A172 (cell line): Measurements from ENCODE around the gene IQCM. TPM values are rescaled to one million over a fixed set of nuclear protein-coding genes. Genes with fewer than 3 reads are reported as not detected.
A peak's percentile ranks its signal among the peaks of the same experiment; 100 is the strongest.
"Not testable (repeated sequence)": the region's sequence is repeated elsewhere in the genome, so short reads cannot be mapped to it uniquely, and the experiment has no call there.

Experiments used
- DNase-seq: peaks from one replicate; pipeline ENCODE4 v3.0.0-alpha.2; 2015; ENCODE audit warnings: low spot score
- total RNA-seq: library from RNA; depleted of rRNA; stranded (reverse); fragments of >200 nt; shearing (Covaris generic); gene quantifications from 2 replicates; pipeline ENCODE4 v1.2.3, GENCODE V29; 2014

The IQCM gene
- total RNA-seq, 1 experiment from 2014 or later, result 0.21 TPM

DNA sequence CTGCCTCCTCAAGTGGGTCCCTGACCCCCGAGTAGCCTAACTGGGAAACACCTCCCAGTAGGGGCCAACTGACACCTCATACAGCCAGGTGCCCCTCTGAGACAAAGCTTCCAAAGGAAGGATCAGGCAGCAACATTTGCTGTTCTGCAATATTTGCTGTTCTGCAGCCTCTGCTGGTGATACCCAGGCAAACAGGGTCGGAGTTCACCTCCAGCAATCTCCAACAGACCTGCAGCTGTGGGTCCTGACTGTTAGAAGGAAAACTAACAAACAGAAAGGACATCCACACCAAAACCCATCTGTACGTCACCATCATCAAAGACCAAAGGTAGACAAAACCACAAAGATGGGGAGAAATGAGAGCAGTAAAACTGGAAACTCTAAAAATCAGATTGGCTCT, 347.0 kb downstream of the IQCM start:
- not testable (repeated sequence) for DNase-seq

DNA sequence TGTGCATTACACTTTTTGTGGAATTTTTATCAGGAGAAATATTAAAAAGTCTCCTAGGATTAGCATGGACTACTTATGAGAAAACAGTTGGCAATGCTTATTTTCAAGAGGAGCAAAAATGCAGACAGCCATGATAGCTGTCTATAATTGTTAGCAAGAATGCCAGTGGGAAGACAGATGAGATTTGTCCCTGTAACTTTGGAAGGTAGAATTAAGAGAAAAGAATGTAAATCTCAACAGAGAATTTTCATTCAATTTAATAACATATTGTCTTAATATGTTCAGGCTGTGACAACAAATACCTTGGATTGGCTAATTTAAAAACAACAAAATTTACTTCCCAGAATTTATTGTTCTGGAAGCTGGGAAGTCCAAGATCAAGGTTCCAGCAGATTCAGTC, 349.2 kb downstream of the IQCM start:
- DNase-seq, result no peak

DNA sequence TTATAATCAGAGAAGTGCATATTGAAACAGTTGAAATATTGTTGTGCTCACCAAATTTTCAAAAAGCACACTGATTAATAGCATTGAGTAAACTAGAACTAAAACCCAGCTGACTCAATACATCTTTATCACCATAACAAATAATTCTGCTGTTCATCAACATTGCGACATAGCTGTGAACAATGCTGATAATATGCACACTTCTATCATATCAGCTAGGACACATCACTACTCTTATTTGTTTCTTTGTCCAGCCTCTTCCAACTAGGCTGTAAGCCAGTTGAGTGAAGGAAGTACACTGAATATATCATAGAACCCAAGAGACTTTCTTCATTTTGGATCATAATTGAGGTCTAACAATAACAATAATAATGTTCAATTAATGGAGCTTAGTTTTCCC, 349.7 kb downstream of the IQCM start:
- DNase-seq, result peak; percentile 9

DNA sequence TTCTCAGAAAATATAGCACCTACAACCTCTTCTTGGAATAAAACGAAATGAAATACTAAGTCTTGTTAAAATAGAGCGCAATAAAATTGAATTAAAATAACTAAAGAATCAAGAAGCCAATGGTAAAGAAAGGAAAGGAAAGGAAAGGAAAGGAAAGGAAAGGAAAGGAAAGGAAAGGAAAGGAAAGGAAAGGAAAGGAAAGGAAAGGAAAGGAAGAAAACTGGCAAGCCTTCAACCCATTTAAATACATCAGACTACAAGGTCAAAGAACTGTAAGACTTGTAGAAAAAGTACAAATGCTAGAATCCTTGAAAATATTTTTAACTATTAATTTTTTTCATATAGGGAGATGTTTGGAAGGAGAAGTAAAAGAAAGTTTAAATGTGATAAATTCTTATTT, 372.1 kb downstream of the IQCM start:
- DNase-seq, result no peak

DNA sequence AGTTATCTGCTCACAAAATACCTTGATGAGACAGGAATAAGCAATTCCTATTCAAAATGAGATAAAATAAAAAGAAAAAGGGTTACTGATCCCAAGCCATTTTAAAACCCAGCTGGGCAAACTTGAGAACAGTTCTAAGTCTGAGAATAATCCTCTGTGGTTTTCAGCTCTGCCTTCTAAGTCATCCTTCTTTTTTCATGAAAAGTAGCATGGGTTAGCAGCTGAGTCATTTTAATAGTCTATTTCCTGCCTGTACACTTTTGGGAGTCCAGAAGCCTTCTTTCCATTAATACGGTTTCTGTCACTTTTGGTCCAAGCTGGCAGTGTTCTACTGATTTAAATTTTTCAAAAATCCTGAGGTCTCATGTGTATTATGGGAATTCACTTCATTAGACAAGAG, 374.3 kb downstream of the IQCM start:
- peak; percentile 74 for DNase-seq

DNA sequence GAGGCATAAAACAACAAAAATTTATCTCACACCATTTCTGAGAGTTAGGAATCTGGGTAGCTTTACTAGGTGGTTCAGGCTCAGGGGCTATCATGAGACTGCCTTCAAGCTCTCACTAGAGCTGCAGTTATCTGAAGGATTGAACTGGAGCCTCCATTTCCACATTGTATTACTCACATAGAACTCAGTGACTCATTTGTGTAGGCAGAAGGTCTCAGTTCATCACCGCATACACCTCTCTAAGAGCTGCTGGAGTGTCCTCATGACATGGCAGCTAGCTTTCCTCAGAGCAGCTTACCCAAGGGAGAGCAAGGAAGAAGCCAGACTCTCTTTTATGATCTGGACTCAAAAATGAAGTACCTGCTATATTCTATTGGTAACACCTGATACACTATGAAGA, 389.2 kb downstream of the IQCM start:
- no peak for DNase-seq

DNA sequence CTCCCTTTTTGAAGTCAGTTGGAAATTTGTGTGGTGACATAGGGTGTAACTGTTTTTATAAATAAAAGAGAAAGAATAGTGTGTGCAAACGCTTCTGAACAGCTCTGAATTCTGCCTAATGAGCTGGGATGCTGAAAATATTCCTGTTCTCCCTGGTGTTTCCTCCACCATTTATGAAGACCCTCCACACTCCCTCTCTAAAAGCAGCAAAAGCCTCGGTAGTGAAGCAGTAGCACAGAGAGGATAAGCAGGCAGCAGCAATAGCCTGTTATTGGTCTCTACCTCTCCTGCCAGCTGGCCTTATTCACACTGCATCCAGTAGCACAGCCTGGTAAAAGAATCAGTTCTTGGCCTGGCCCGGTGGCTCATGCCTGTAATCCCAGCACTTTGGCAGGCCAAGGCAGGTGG, 406.1 kb downstream of the IQCM start:
- peak; percentile 53 for DNase-seq

DNA sequence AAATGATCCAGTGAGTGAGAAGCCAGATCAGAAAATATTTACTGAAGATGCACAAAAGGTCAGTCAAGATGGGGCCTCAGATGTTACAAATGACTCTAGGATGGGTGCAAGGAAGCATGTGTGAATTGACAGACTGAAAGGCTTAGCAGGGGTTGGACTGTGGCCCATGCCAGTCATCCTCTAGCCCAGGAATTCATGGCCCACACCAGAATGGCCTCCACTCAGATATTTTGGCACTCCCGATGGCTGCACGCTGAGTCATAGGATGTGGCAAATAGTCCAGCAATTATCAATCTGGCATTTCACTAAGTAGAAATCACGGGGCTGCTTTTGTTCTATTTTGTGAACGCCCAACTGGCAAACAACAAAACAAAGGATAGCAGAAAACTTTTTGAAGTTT, 406.5 kb downstream of the IQCM start:
- peak; percentile 96 for DNase-seq

DNA sequence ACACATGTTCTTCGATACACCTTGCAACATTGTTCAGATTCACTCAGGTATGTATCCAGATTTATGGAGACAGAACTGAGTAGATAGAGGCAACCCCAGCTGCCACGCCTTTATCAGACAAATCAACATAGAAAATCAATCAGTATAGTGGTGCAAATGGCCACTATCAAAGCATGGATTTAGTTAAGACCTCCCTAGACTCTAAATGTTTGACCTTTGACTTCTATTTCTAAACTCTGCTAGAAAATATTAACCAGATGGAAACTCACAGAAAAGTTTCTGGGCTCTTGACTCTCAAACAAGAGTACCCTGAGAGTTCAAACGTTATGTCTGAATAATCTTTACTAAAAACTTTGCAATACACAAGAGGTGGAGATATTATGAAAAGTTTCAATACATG, 411.5 kb downstream of the IQCM start:
- no peak for DNase-seq

DNA sequence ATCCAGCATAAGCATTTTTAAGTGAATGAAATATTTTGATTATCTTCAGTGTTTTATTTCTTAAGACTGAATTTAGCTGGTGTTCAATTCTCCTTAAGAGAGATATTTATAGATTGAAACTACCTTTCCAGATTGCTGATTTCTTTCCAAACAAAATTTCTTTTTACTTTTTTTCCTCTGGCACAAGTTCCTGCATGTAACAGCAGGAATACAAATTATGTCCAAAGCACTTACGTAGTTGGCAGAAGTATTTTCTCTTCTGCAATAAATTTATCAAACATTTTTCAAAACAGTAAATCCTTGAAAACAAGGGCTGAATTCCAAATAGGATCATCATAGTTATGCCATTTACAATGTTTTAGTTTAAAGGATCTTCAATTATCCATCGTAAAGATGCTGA, 412.6 kb downstream of the IQCM start:
- DNase-seq, result no peak

DNA sequence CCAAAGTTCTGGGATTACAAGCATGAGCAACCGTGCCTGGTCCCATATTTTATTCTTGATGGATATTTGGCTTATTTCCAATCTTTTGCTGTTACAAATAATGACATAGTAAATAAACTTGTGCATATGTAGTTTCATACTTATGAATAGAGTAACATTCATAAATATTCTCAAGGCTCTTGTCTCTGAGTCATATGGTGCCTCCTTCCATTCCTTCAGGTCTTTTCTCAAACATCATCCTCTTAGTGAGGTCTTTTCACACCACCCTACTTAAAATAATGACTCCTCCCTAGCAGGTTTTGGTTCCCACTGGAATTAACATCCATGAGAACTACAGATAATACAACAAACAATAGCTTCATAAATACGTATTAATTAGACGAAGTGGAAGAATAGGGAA, 416.6 kb downstream of the IQCM start:
- DNase-seq, result no peak

DNA sequence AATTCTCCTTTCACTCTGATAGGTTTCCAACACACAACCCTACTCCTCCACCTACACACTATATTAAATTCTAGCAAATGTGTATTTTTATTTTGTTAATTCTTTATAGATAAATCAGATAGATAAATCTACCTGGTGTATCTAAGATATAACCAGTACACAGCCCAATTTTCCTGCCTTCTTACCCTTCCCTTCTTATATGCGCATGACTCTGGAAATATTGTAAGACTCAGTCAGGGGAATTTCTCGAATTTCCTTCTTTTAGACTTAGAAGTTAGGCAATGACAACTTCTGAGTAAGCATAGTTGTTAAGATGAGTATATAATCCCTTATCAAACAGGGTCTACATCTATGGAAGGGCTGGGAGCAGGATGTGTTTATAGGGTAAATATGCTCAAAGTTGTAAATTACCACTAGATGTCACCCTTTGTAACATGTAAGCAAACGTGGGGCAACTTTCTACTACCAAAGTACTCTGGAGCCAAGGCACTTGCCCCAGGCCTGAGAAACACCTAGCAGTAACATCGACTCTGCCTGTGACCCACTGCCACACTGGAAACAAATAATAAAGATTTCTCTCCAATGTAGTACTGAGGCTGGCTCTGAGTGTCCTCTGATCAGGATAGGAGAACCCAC, 444.7 kb downstream of the IQCM start:
- peak; percentile 69 for DNase-seq

DNA sequence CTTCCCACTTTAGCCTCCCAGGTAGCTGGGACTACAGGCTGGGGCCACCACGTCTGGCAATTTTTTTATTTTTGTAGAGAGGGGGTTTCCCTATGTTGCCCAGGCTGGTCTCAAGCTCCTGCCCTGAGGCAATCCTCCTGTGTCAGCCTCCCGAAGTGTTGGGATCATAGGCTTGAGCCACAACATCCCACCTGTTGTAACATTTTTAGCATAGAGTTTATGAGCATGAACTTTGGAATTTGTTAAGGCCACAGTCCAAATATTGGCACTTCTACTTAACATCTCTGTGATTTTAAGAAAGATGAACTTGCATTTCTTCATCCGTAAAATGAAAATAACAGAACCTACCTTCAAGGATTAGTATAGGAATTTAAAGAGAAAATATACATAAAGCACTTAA, 445.6 kb downstream of the IQCM start:
- DNase-seq, result no peak

DNA sequence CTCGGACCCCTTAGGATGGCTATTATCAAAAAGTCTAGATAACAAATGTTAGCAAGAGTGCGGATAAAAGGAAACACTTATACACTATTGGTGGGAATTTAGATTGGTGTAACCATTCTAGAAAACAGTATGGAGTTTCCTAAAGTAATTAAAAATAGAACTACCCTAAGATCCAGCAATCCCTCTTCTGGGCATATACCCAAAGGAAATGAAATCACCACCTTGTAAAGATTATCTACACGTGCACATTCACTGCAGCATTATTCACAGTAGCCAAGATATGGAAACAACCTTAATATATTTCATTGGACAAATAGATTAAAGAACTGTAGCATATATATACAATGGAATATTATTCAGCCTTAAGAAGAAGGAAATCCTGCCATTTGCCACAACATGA, 462.4 kb downstream of the IQCM start:
- peak; percentile 57 for DNase-seq

DNA sequence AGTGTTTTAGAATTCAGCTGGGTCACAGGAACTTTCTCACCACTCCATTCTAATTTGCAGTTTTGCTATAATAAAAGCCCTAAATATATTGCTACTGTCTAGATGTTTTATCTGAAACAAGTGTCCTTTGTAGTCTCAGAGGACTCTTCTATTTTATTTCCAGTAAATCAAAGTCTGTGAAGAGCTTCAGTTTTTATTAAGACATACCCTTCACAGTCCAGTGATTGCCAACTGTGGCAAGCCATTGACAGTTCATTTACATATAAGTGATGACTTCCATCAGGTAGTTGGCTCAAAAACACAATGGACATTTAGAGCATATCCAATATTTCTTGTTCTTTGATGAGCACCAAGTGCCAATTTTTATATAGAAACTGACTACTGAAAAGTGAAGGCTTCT, 466.1 kb downstream of the IQCM start:
- DNase-seq, result no peak

DNA sequence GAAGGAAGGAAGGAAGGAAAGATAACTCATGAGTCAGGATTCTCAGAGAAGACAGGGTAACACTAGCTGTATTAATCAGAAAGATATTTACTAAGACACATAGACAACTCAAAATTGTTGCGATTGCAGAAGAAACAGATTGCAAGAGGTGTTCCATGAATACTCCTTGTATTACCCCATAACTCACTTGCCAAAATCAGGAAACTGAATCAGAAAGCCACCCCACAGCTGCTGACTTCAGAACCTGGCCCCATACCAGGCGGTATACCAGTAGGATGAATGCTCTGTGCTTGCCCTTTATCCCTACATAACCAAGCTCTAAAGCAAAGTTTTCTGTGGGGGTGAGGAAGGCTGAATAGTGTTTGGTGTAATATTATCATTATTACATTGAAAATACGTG, 468.5 kb downstream of the IQCM start:
- DNase-seq, result no peak

DNA sequence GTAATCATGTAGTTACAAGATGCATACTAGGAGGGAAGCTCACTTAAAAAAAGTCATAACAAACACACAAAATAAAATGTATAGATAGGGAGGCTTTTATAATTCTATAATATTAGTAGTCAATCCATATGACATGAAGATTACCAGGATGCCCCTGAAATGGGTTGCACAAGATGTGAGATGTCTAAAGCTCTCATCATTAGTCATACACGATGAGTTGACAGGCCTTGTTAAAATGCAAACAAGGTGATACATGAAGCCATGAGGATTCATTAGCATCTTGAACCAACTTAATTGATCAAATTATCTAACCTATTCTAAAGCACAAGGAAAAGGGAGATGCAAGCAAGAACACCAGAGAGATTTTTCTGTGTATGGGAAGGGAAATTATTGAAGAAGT, 470.2 kb downstream of the IQCM start:
- no peak for DNase-seq

DNA sequence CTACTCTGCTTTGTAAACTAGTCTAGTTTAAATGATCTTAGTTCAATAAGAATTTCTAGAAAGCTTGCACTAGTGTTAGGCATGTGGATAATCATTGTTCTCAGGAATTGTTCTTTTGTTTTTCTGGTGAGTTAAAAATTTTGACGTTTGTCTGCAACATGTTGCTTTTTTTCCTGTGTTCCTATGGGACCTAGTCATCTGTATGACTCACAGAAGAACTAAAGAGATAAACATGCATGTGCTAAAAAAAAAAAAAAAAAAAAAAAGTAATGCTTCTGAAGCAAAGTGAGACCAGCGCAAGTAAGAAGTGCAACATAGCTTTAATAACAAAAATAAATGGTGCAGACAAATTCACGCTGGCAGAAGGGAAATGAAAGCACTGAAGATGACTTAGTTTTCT, 471.2 kb downstream of the IQCM start:
- DNase-seq, result peak; percentile 33

DNA sequence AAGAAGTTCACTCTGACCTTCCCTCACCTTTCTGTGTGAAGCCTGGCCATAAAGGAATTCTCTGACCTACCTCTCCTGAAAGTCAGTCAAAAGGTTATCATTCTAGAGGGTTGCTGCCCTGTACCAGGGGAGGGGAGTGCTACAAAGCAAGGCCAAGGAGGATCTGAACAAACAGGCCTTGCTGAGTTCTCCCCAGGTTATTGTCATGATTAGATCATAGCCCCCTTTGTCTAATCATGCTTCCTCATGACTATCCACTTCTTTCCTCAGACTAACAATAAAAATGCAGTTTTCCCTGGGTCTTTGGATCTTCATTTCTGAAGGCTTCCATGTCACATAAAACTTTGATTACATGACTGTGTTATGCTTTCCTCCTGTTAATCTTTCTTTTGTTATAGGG, 472.0 kb downstream of the IQCM start:
- no peak for DNase-seq

DNA sequence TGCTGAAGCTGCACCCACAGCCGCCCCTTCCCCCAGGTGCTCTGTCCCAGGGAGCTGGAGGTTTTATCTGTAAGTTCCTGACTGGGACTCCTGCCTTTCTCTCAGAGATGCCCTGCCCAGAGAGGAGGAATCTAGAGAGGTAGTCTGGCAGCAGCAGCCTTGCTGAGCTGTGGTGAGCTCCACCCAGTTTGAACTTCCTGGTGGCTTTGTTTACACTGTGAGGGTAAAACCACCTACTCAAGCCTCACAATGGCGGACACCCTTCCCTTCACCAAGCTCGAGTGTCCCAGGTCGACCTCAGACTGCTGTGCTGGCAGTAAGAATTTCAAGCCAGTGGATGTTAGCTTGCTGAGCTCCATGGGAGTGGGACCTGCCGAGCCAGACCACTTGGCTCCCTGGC, 474.5 kb downstream of the IQCM start:
- DNase-seq, result not testable (repeated sequence)

DNA sequence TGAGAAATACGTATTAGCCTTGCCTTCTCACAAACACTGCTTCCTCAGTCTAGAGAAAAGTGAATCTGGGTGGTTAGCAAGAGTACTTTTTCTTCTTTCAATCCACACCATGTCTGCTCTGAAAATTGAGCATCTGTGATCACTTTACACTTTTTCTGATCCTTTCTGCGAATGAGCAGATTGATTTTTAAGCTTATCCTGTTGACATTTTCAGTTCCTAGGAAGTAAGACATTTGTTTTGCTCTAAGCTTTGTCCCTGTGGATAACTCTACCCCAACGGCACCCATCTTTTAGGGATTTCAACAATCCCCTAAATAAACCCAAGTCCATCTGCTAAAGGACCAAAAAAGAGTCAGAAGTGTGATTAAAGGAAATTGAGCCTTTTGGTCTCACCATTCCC, 487.5 kb downstream of the IQCM start:
- DNase-seq, result no peak

DNA sequence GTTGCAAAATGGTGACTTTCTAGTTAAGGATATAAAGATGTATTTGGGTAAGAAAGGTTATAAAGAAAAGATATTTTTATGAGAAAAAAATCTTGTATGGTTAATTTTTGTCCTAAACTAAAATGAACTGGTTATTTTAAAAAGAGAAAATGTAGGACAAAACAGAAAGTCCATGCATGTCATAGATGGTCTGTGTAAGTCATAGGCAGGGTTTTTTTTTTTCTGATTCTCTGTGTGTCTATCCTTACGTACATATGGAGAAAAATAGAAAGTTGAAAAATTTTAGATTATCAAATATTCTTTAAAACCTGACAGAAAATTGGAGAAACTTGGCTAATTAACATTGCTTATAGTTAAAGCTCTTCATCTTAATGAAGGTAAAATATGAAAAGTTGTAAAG, 493.4 kb downstream of the IQCM start:
- no peak for DNase-seq

DNA sequence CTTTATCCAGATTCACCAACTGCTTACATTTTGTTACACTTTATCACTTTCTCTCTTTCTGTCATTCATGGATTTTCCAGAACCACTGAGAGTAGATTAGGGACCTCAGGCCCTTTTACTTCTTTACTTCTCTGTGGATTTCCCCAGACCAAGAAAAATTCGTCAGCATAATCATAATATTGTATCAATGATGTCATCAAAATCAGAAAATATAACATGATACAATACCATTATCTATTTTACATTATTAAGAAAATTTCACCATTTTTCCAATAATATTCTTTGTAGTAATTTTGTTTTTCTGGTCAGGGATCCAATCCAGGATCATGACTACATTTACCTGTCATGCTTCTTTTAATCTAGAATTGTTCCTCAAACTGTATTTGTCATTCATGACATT, 494.2 kb downstream of the IQCM start:
- no peak for DNase-seq

DNA sequence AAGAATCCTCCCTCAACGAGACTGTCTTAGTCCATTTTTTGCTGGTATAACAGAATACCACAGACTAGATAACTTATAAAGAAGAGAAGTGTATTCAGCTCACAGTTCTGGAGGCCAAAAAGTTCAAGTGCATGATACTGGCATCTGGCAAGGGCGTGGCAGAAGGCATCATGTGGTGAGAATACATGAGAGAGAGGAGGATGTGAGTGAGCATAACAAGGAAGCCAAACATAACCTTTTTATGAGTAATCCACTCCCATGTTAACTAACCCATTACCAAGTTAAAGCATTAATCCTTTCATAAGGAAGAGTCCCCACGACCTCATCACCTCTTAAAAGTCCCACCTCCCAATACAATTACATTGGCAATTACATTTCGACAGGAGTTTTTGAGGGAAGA, 504.6 kb downstream of the IQCM start:
- DNase-seq, result peak; percentile 51

DNA sequence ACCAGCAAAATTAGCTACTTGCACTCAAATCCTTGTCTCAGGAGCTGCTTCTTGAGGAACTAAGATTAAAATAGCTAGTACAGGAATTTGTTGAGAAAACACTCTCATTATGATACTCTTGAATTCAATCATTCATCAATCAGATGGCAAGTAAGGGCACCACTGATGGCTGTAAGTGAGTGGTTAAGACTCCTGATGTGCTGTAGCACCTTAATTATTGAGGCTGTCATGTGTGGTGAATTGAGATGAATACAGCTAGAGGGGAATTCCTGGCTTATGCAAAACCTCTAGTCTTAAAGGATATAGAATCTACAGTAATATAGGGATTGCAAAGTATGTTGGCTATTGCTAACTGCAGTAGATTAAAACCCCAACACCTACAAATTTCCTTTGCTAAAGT, 509.1 kb downstream of the IQCM start:
- DNase-seq, result no peak
